Measurements from ENCODE around the gene CASR.

Gene CASR

GRCh38 chr3:122255757-122256439 lies 72.4 kb downstream of the CASR start:
- DNase-seq (ENCODE audit: low read depth in 1 of 2, low spot score in 1 of 2) = no peak

DNA sequence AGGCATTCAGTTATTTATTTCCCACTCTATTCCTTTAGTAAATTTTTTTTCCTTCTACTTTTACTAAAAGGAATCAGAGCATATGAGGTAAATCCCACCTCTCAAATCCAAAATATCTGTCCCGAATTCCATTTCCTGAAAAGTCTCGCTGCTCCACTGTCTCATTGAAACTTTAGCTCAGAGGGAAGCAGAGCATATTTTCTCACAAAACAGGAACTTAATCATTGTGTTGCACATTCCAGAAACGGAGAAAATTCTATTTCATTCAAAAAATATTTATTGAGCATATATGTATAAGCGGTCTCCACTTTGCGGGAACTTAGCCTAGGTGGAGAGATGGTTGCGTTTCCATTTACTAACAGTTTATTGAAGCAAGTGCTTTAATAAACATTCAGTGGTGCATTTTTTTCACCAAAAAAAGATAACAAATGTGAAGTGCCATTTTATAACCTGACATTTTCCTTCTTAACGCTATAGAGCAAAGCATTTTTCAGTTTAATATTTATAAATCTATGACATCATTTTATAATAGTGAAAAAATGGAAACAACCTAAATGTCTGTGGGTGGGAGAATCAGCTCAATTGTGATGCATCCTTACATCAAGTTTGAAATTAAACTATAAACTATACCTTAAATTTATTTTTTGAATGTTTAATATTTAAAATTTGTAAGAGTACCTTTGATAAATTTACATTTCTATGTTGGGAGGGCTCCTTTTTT lies 74.3 kb downstream of the CASR start:
- no peak for DNase-seq (ENCODE audit: low read depth in 1 of 2, low spot score in 1 of 2)

- peak; percentile 24 to 44 for DNase-seq (ENCODE audit: low read depth in 1 of 2, low spot score in 1 of 2)
These were observed 75.4 kb downstream of the CASR start for GRCh38 chr3:122258757-122259371.

- no peak for DNase-seq (ENCODE audit: low read depth in 1 of 2, low spot score in 1 of 2)
These were observed 76.7 kb downstream of the CASR start for GRCh38 chr3:122260206-122260605.

- no peak for DNase-seq (ENCODE audit: low read depth in 1 of 2, low spot score in 1 of 2)
These were observed 79.6 kb downstream of the CASR start for GRCh38 chr3:122263058-122263457.

DNA sequence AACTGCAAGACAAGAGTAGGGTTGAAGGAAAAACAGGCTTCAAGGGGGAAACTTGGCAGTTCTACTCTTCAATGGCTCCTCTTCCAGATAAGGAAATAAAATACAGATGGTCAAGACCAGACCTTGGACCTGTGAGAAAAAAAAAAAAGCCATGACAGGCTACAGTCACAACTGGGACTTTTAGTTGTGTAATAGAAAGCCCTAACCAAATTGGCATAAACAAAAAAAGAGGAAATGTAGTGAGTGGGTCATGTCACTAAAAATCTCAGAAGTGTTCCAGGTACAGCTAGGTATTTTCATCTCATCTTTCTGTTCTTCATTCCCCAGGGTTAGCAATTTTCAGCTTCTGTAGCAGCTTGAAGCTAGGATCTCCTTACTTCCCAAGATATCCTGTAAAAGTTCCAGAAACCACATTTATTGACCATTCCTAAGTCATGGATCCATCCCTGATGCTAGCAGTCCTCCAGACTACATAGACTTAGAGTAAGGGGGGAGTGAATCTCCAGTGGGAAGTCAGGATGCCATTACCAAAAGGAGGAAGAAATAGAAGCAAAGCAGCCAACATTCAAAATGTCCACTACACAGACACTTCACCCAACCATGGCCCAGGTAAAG lies 80.6 kb downstream of the CASR start:
- DNase-seq (ENCODE audit: low read depth in 1 of 2, low spot score in 1 of 2) = no peak

DNA sequence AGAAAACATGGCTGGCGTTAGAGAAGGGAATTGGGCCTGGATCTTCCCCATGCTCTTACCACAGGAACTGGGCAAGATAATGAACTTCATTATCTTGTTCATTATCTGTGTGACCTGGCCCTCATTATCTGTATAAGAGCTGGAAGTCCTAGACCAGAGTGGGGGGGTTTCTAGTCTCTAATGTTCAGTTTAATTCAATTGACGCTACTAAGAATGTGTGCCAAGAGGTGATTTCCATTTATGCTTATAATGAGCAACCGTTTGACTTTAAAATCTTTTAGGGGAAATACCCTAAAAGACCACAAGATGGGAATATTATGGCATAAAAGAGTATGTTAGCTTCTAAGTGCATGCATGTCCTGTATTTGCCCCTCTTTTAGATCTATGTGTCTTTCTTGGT lies 82.5 kb downstream of the CASR start:
- no peak for DNase-seq (ENCODE audit: low read depth in 1 of 2, low spot score in 1 of 2)

DNA sequence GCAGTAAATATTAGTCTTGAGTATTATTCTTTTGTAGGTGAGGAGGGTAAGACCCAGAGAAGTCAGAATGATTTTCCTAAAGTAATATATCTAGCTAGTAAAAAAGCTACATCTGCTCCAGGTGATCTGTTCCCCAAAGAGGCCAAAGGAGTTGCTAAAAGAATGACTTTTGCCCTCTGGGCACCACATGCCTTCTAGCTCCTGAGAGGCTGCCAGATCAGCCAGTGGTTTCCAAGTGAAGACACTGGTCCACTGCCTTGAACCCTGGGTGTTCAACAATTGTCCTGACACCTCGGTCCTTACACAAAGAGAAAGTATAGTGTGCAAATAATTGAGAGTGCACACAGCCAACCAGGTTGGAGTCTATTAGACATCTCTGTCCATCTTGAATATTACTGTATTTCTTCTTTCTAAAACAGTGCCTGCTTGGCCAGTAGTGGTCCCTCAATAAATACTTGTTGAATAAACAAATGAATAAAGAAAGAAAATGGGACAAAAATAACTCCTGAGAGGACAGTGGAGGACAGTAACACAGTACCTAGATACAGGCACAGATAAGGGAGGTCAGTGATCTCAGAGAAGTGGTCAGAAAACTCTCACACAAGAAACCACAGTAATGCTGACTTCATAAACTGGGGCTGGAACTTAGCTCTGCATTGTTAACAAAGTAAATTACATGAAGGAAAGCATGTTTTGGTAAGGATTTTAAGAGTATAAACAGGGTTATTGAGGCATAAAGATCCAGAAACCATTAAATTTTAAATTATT lies 85.0 kb downstream of the CASR start:
- no peak for DNase-seq (ENCODE audit: low read depth in 1 of 2, low spot score in 1 of 2)

GRCh38 chr3:122269045-122269444 lies 85.6 kb downstream of the CASR start:
- no peak for DNase-seq (ENCODE audit: low read depth in 1 of 2, low spot score in 1 of 2)

DNA sequence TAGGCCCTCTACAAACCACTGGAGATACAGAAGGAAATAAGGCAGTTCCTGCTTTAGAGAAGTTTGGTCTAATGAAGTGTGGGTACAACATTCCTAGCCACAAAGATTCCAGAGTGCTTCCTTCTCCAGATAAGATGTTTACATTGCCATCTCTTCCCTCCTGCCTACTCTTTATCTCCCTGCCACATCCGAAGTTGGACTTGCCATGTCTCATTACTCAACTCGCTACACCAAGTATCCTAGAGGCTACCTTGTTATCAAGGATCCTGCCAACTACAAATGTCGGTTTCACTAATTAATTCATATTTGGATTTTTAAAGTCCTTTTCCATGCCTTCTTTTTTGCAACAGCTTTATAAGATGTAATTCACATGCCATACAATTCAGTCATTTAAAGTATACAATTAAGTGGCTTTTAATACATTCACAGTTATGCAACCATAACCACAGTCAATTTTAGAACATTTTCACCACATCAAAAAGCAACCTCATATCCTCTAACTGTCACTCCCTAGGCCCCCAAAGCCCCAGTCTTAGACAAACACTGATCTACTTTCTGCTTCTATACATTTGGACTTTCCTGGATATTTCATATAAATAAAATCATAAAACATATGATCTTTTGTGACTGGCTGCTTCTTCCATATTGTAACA lies 87.9 kb downstream of the CASR start:
- no peak for DNase-seq (ENCODE audit: low read depth in 1 of 2, low spot score in 1 of 2)

GRCh38 chr3:122272879-122273278 lies 89.4 kb downstream of the CASR start:
- DNase-seq (ENCODE audit: low read depth in 1 of 2, low spot score in 1 of 2) = no peak

- DNase-seq (ENCODE audit: low read depth in 1 of 2, low spot score in 1 of 2) = no peak
These were observed 90.0 kb downstream of the CASR start for GRCh38 chr3:122273498-122273897.

DNA sequence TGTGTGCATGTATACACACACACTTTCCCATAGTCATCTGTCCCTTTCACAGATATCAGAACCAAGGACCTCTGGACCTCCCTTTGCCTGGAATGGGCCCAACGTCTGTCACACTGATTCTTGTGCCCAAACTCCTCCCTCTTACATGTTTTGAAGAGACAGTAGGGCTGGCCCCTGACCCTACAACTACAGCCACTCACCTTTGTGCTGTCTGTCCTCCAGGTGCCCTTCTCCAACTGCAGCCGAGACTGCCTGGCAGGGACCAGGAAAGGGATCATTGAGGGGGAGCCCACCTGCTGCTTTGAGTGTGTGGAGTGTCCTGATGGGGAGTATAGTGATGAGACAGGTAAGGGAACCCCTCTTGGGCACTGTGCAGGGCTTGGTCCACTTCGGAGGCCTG lies 98.4 kb downstream of the CASR start:
- no peak for DNase-seq (ENCODE audit: low read depth in 1 of 2, low spot score in 1 of 2)

DNA sequence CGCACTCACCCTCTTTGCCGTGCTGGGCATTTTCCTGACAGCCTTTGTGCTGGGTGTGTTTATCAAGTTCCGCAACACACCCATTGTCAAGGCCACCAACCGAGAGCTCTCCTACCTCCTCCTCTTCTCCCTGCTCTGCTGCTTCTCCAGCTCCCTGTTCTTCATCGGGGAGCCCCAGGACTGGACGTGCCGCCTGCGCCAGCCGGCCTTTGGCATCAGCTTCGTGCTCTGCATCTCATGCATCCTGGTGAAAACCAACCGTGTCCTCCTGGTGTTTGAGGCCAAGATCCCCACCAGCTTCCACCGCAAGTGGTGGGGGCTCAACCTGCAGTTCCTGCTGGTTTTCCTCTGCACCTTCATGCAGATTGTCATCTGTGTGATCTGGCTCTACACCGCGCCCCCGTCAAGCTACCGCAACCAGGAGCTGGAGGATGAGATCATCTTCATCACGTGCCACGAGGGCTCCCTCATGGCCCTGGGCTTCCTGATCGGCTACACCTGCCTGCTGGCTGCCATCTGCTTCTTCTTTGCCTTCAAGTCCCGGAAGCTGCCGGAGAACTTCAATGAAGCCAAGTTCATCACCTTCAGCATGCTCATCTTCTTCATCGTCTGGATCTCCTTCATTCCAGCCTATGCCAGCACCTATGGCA lies 100.5 kb downstream of the CASR start:
- no peak for DNase-seq (ENCODE audit: low read depth in 1 of 2, low spot score in 1 of 2)

- no peak for DNase-seq (ENCODE audit: low read depth in 1 of 2, low spot score in 1 of 2)
These were observed 101.0 kb downstream of the CASR start for GRCh38 chr3:122284486-122284885.

GRCh38 chr3:122294359-122294758 lies 110.9 kb downstream of the CASR start:
- DNase-seq (ENCODE audit: low read depth in 1 of 2, low spot score in 1 of 2) = no peak

- DNase-seq (ENCODE audit: low read depth in 1 of 2, low spot score in 1 of 2) = no peak
These were observed 112.0 kb downstream of the CASR start for GRCh38 chr3:122295266-122296062.

DNA sequence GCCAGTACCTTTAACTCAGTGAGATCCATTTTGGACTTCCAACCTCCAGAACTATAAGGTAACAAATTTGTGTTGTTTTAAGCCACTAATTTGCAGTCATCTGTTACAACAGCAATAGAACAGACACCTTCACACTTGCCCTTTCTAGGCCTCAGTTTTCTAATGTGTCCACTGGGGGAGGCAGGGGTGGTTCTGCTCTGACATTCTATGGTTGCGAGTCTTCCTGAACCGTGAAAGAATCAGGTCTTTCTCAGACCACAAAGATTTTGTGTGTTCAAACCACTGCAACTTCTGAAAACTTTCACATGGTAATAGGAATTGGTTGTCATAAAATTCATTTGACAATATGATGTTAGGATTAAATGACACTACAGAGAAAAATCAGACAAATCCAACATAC lies 114.8 kb downstream of the CASR start:
- no peak for DNase-seq (ENCODE audit: low read depth in 1 of 2, low spot score in 1 of 2)

DNA sequence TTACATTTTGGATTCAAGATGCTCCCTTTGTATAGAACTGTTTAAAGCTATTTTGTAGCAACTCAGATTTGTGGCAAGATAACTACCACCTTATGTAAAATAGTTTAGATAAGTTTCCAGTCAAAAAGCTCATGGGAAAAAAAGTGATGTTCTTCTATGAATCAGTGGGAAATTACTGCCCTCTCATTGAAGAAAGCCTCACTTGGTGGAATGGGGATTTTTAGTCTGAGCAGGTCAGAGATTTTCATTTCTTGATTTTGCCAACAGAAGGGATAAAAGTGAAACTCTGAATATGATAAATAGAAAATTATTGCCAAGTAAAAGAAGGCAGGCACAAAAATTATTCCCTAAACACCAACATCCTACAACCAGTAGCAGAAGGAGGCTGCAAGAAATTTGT lies 115.7 kb downstream of the CASR start:
- DNase-seq (ENCODE audit: low read depth in 1 of 2, low spot score in 1 of 2) = no peak
